ENCODE measurements around the gene TECTA.

The TECTA gene

GRCh38 chr11:121152764-121153163 lies 51.7 kb downstream of the TECTA start:
- DNase-seq (ENCODE audit: insufficient read length, low spot score) (no peak), FAIRE-seq (no peak)
- no peak for TF ChIP-seq CTCF (IDR thresholded peaks at IDR 0.05; ENCODE audit: insufficient read depth, missing control alignments)

- no peak for FAIRE-seq
Measured at GRCh38 chr11:121153472-121153871, 52.4 kb downstream of the TECTA start.

GRCh38 chr11:121154486-121155314 lies 53.7 kb downstream of the TECTA start:
- TF ChIP-seq CTCF (IDR thresholded peaks at IDR 0.05; ENCODE audit: insufficient read depth, missing control alignments), result no peak
- no peak for DNase-seq (ENCODE audit: insufficient read length, low spot score)
- FAIRE-seq, result no peak

More at GRCh38 chr11:121153472-121153871, 52.4 kb downstream of the TECTA start:
- TF ChIP-seq CTCF (IDR thresholded peaks at IDR 0.05; ENCODE audit: insufficient read depth, missing control alignments), result no peak
- no peak for DNase-seq (ENCODE audit: insufficient read length, low spot score)

- TF ChIP-seq CTCF (IDR thresholded peaks at IDR 0.05; ENCODE audit: insufficient read depth, missing control alignments), result no peak
- no peak for DNase-seq (ENCODE audit: insufficient read length, low spot score)
- no peak for FAIRE-seq
Measured at GRCh38 chr11:121157756-121158155, 56.7 kb downstream of the TECTA start.

GRCh38 chr11:121159741-121160140 lies 58.7 kb downstream of the TECTA start:
- no peak for TF ChIP-seq CTCF (IDR thresholded peaks at IDR 0.05; ENCODE audit: insufficient read depth, missing control alignments)
- DNase-seq (ENCODE audit: insufficient read length, low spot score) (no peak), FAIRE-seq (no peak)

- FAIRE-seq (no peak), DNase-seq (ENCODE audit: insufficient read length, low spot score) (no peak)
- TF ChIP-seq CTCF (IDR thresholded peaks at IDR 0.05; ENCODE audit: insufficient read depth, missing control alignments), result no peak
Measured at GRCh38 chr11:121161349-121161917, 60.4 kb downstream of the TECTA start.
